Activated CD4-positive, CD25-positive, alpha-beta regulatory T cell treated with anti-CD3 and anti-CD28 coated beads, Interleukin-2, amount 50 U/mL, for 24 hours (primary cell): Measurements from ENCODE around the gene OTUB2.
A peak's percentile ranks its signal among the peaks of the same experiment; 100 is the strongest.

Source experiments
- ATAC-seq, 2 donors: fragments of 150-1000 bp; cut with Tn5 transposase; one replicate each; pipeline ENCODE4 v1.10.0; 2021; ENCODE audit warnings: mild to moderate bottlenecking in 1 of 2, moderate library complexity in 1 of 2

Gene OTUB2

GRCh38 chr14:93997082-93997481, 29.1 kb upstream of the OTUB2 start, which contains the start of gene CCDC197:
CCDC197 (plus strand) TSS chr14:93997301; CDS start chr14:93998132, 831 bp downstream.
- no peak for ATAC-seq

GRCh38 chr14:93997916-93998870, 27.9 kb upstream of the OTUB2 start:
- no peak for ATAC-seq

- no peak for ATAC-seq
These were observed 27.2 kb upstream of the OTUB2 start for GRCh38 chr14:93998871-93999403.

- no peak for ATAC-seq
These were observed 26.6 kb upstream of the OTUB2 start for GRCh38 chr14:93999573-93999972.

GRCh38 chr14:94000267-94000666, 25.9 kb upstream of the OTUB2 start:
- no peak for ATAC-seq

GRCh38 chr14:94001016-94001415, 25.1 kb upstream of the OTUB2 start:
- no peak for ATAC-seq

GRCh38 chr14:94001501-94002396, 24.4 kb upstream of the OTUB2 start:
- peak; percentile 58 to 74 for ATAC-seq

GRCh38 chr14:94003397-94003796, 22.7 kb upstream of the OTUB2 start:
- ATAC-seq, result no peak

- ATAC-seq, result no peak
These were observed 22.1 kb upstream of the OTUB2 start for GRCh38 chr14:94004015-94004414.

- peak; percentile 17 for ATAC-seq
These were observed 20.6 kb upstream of the OTUB2 start for GRCh38 chr14:94005324-94006073.

GRCh38 chr14:94008234-94008633, 17.9 kb upstream of the OTUB2 start:
- peak in 1 of 2 donors; percentile 46 for ATAC-seq

- peak; percentile 57 to 69 for ATAC-seq
These were observed 16.4 kb upstream of the OTUB2 start for GRCh38 chr14:94009767-94010166.

GRCh38 chr14:94010625-94011024, 15.5 kb upstream of the OTUB2 start:
- no peak for ATAC-seq

GRCh38 chr14:94011795-94012194, 14.3 kb upstream of the OTUB2 start:
- peak in 1 of 2 donors; percentile 25 for ATAC-seq

GRCh38 chr14:94014382-94014781, 11.8 kb upstream of the OTUB2 start:
- no peak for ATAC-seq

GRCh38 chr14:94015223-94015622, 10.9 kb upstream of the OTUB2 start:
- no peak for ATAC-seq

GRCh38 chr14:94016446-94016976, 9.6 kb upstream of the OTUB2 start:
- no peak for ATAC-seq

- ATAC-seq, result no peak
These were observed 7.8 kb upstream of the OTUB2 start for GRCh38 chr14:94018308-94018707.

GRCh38 chr14:94019329-94019728, 6.8 kb upstream of the OTUB2 start:
- no peak for ATAC-seq

- ATAC-seq, result no peak
These were observed 5.9 kb upstream of the OTUB2 start for GRCh38 chr14:94020267-94020666.

GRCh38 chr14:94021001-94021400, 5.1 kb upstream of the OTUB2 start:
- no peak for ATAC-seq
